K562 (cell line): ENCODE results near the gene FCHO1. TPM values are rescaled to one million over a fixed set of nuclear protein-coding genes. Genes with fewer than 3 reads are reported as not detected.
A peak's percentile ranks its signal among the peaks of the same experiment; 100 is the strongest.

ENCODE experiments used
- ATAC-seq: fragments of 200-7000 bp; cut with Tn5 transposase; 3 replicates; pipeline ENCODE4 v1.9.1; 2020; ENCODE audit warnings: moderate library complexity
- BruUV-seq: library from RNA; stranded (reverse); fragments of 400-500 nt; replicated peaks from 2 replicates; lab custom pipeline; 2021; lab: Mats Ljungman, UMichigan
- CTCF ChIA-PET: fragments of 300-600 bp; formaldehyde crosslinking; extraction: SDS; loops from one replicate; lab custom pipeline; 2021; ENCODE audit warnings: low intra/inter-chr PET ratio; lab: Yijun Ruan, JAX
- POLR2A ChIA-PET: fragments of 300-600, 350-650 bp; sonication (Branson Sonifier 250); formaldehyde crosslinking; extraction: SDS; loops from one replicate; lab custom pipeline; 2021; ENCODE audit warnings: antibody characterized with exemption, inconsistent platforms; lab: Yijun Ruan, JAX
- DNase-seq, 4 experiments: peaks; one replicate each; pipeline versions ENCODE4 v3.0.0 to v3.0.0-alpha.2; 2011 to 2018; ENCODE audit warnings: low spot score in 3 of 4, mixed read lengths in 3 of 4; ENCODE audit errors: extremely low read depth in 1 of 4
- FAIRE-seq: peaks from 2 replicates; lab custom pipeline; 2011; peaks lifted over from hg19 to GRCh38; lab: Jason Lieb, UNC
- H2AFZ ChIP-seq: 2 replicates; pipeline ENCODE4 v1.6.0; 2011; ENCODE audit warnings: low read depth, low read length, control low read depth, inconsistent platforms
- H3K27ac ChIP-seq: fragments of 200-600 bp; 3 replicates; pipeline ENCODE4 v1.8.0; 2011; ENCODE audit warnings: low read depth, mild to moderate bottlenecking, control low read depth, inconsistent platforms, low read length, moderate library complexity, mixed read lengths; ENCODE audit errors: extremely low read depth
- H3K27me3 ChIP-seq, 2 experiments: fragments of 300-600 bp in 1 of 2; 2 replicates in 1 of 2; 3 replicates in 1 of 2; pipeline versions ENCODE4 v1.6.0 to v1.8.0; 2011; ENCODE audit warnings: inconsistent platforms in 2 of 2, low read length in 2 of 2, mild to moderate bottlenecking in 1 of 2, mixed read lengths in 1 of 2, moderate library complexity in 1 of 2; ENCODE audit not compliant: control insufficient read depth in 2 of 2, insufficient read depth in 2 of 2
- H3K36me3 ChIP-seq: fragments of 300-600 bp; 3 replicates; pipeline ENCODE4 v1.8.0; 2011; ENCODE audit warnings: mild to moderate bottlenecking, low read length, inconsistent platforms; ENCODE audit not compliant: control insufficient read depth, insufficient read depth
- H3K4me1 ChIP-seq, 2 experiments: fragments of 200-600 bp in 1 of 2; replicated peaks in 1 of 2; 2 replicates in 1 of 2; 3 replicates in 1 of 2; pipeline versions ENCODE4 v1.5.1 to v1.8.0; 2011; ENCODE audit warnings: inconsistent platforms in 2 of 2, low read length in 2 of 2, mild to moderate bottlenecking in 1 of 2, mixed read lengths in 1 of 2, moderate library complexity in 1 of 2; ENCODE audit not compliant: control insufficient read depth in 2 of 2, insufficient read depth in 2 of 2
- H3K4me2 ChIP-seq: 2 replicates; pipeline ENCODE4 v1.6.1; 2011; ENCODE audit warnings: low read length, control low read depth, inconsistent platforms, mixed read lengths; ENCODE audit not compliant: insufficient read depth
- H3K4me3 ChIP-seq: fragments of 200-600 bp; sonication (generic), shearing (Covaris generic); 2 replicates; pipeline ENCODE4 v1.5.1; 2016; ENCODE audit warnings: control low read depth, inconsistent platforms
- H3K79me2 ChIP-seq: fragments of 200-600 bp; 3 replicates; pipeline ENCODE4 v1.8.0; 2011; ENCODE audit warnings: low read length, inconsistent platforms; ENCODE audit not compliant: control insufficient read depth, insufficient read depth
- H3K9ac ChIP-seq, 2 experiments: 2 replicates each; pipeline versions ENCODE4 v1.6.0 to v1.6.1; 2011; ENCODE audit warnings: low read depth in 2 of 2, low read length in 2 of 2, control low read depth in 1 of 2, inconsistent platforms in 1 of 2, mild to moderate bottlenecking in 1 of 2, mixed read lengths in 1 of 2; ENCODE audit not compliant: insufficient read depth in 1 of 2
- H3K9me1 ChIP-seq: one replicate; pipeline ENCODE4 v1.6.0; 2011; ENCODE audit warnings: inconsistent platforms, mild to moderate bottlenecking, low read length, moderate library complexity; ENCODE audit not compliant: control insufficient read depth, insufficient read depth
- H3K9me3 ChIP-seq: replicated peaks from 2 replicates; pipeline ENCODE4 v1.5.1; 2011; ENCODE audit warnings: low read depth, low read length, inconsistent platforms; ENCODE audit not compliant: control insufficient read depth, insufficient read depth
- H4K20me1 ChIP-seq: replicated peaks from 2 replicates; pipeline ENCODE4 v1.6.1; 2011; ENCODE audit warnings: low read length, inconsistent platforms, mixed read lengths; ENCODE audit not compliant: control insufficient read depth, insufficient read depth
- BCOR ChIP-seq: fragments of 450-650 bp; IDR thresholded peaks from 2 replicates; pipeline ENCODE4 v1.6.1; 2016
- ELF2 ChIP-seq: fragments of 250-450 bp; sonication (Bioruptor Pico); IDR thresholded peaks from 2 replicates; pipeline ENCODE4 v1.5.0; 2021; ENCODE audit warnings: mild to moderate bottlenecking
- FIP1L1 ChIP-seq: fragments of 200-400 bp; formaldehyde crosslinking; IDR thresholded peaks from 2 replicates; pipeline ENCODE4 v1.6.1; 2018; ENCODE audit warnings: mild to moderate bottlenecking, low read depth, low read length; ENCODE audit not compliant: poor library complexity, severe bottlenecking
- HINFP ChIP-seq: fragments of 450-650 bp; conservative IDR thresholded peaks from 2 replicates; pipeline ENCODE4 v1.6.1; 2016; ENCODE audit warnings: missing genetic modification characterization, low read depth, mild to moderate bottlenecking, control low read depth, missing compliant biosample characterization
- MAX ChIP-seq: sonication (generic); formaldehyde crosslinking; IDR thresholded peaks from 2 replicates; pipeline ENCODE4 v1.9.0; 2022; ENCODE audit warnings: mild to moderate bottlenecking, missing genetic modification reagents
- NFIX ChIP-seq: fragments of 250-450 bp; sonication (Bioruptor Pico); IDR thresholded peaks from 2 replicates; pipeline ENCODE4 v1.4.0; 2020; ENCODE audit warnings: low read depth, mild to moderate bottlenecking, moderate library complexity
- NONO ChIP-seq, 2 experiments: fragments of 200-400 bp in 1 of 2; fragments of 450-650 bp in 1 of 2; formaldehyde crosslinking in 1 of 2; IDR thresholded peaks; 2 replicates each; pipeline ENCODE4 v1.6.1; 2017; ENCODE audit warnings: low read depth in 2 of 2, mild to moderate bottlenecking in 2 of 2, moderate library complexity in 2 of 2, low read length in 1 of 2
- NRF1 ChIP-seq, 2 experiments: fragments of 450-650 bp; IDR thresholded peaks in 1 of 2; conservative IDR thresholded peaks in 1 of 2; 2 replicates each; pipeline ENCODE4 v1.6.1; 2014; ENCODE audit warnings: mild to moderate bottlenecking in 2 of 2
- SAFB2 ChIP-seq: fragments of 200-400 bp; formaldehyde crosslinking; IDR thresholded peaks from 2 replicates; pipeline ENCODE4 v1.6.1; 2018; ENCODE audit warnings: borderline replicate concordance, low read length, low read depth, moderate library complexity; ENCODE audit not compliant: severe bottlenecking
- SP2 ChIP-seq: IDR thresholded peaks from 2 replicates; pipeline ENCODE4 v1.6.1; 2011; ENCODE audit warnings: mild to moderate bottlenecking, low read depth, low read length, moderate library complexity; ENCODE audit not compliant: poor library complexity, severe bottlenecking; ENCODE audit errors: extremely low read depth
- TAF1 ChIP-seq: IDR thresholded peaks from 2 replicates; pipeline ENCODE4 v1.6.1; 2011; ENCODE audit warnings: mild to moderate bottlenecking, low read length, moderate library complexity; ENCODE audit not compliant: insufficient read depth, control insufficient read depth, severe bottlenecking; ENCODE audit errors: extremely low read depth
- TBP ChIP-seq: optimal IDR thresholded peaks from 2 replicates; pipeline ENCODE3; 2011; ENCODE audit warnings: low read depth, low read length, improper control_type of control experiment
- ZFP91 ChIP-seq: sonication (generic); formaldehyde crosslinking; IDR thresholded peaks from 2 replicates; pipeline ENCODE4 v1.8.0; 2022; ENCODE audit warnings: mild to moderate bottlenecking, missing genetic modification reagents
- ZNF217 ChIP-seq: sonication (generic); formaldehyde crosslinking; IDR thresholded peaks from 2 replicates; pipeline ENCODE4 v1.8.0; 2022; ENCODE audit warnings: mild to moderate bottlenecking, missing genetic modification reagents
- ZNF280B ChIP-seq: fragments of 250-450 bp; sonication (Bioruptor Pico); IDR thresholded peaks from 2 replicates; pipeline ENCODE4 v1.5.1; 2021; ENCODE audit warnings: mild to moderate bottlenecking
- ZNF764 ChIP-seq: fragments of 250-450 bp; sonication (Bioruptor Pico); IDR thresholded peaks from 2 replicates; pipeline ENCODE4 v1.4.0; 2020; ENCODE audit warnings: low read depth, mild to moderate bottlenecking, moderate library complexity
- WGBS: fragments of 100-300 bp; shearing (Covaris generic); methylation state at CpG from one replicate; pipeline ENCODE4 v1.1.6; 2016; ENCODE audit warnings: low coverage, mixed read lengths; ENCODE audit not compliant: insufficient coverage; ENCODE audit errors: missing lambda C conversion rate; 5-methylcytosine and 5-hydroxymethylcytosine counted together
- in situ Hi-C: fragments of 300-500 bp; cut with MboI; formaldehyde crosslinking; loops from 4 replicates; pipeline ENCODE4 v1.15.0; 2018; ENCODE audit warnings: inconsistent platforms, mixed read lengths
- intact Hi-C: fragments of 100-400 bp; cut with micrococcal nuclease; formaldehyde crosslinking; loops from 2 replicates; pipeline ENCODE4 v1.14.2; 2022
- polyA plus RNA-seq, 8 experiments: library from polyadenylated mRNA; depleted of rRNA in 4 of 8; stranded (reverse) in 5 of 8; unstranded in 3 of 8; fragments of >200 nt; fragmentation: Nextera tagmentation in 2 of 8; fragmentation: Illumina TruSeq in 1 of 8; extraction: Ambion mirVana in 2 of 8; extraction: Trizol in 1 of 8; gene quantifications; 2 replicates each; pipeline versions ENCODE4 v1.2.1 to v1.2.3, GENCODE V29; 2011 to 2014; ENCODE audit warnings: inconsistent platforms in 1 of 8, missing spikeins in 1 of 8
- total RNA-seq, 7 experiments: library from RNA; depleted of rRNA in 6 of 7; stranded (reverse); fragments of >200 nt in 6 of 7; fragmentation: Illumina TruSeq in 2 of 7; extraction: Trizol in 2 of 7; gene quantifications; 2 replicates each; pipeline versions ENCODE4 v1.2.1 to v1.2.3, GENCODE V29; 2011 to 2021; ENCODE audit warnings: low replicate concordance in 1 of 7

Gene FCHO1
- total and polyA plus RNA-seq, 9 of the 15 experiments (the other 6 are each of a cell fraction or from before 2014, with no cell fraction given) = 0.21 to 58.9 (median 18.3) TPM

- in situ Hi-C loops = no loop called here
- BruUV-seq = no TSS peak
- Histone ChIP-seq H3K4me1 (peaks cover 4 to 34% of the 10 kb centered on the region in 2 experiments; a peak in 3 of 5 replicates), H4K20me1 (peaks cover 5% of the 10 kb centered on the region; the same call in 1 of the 2 replicates), H3K9me3 (no peaks in the 10 kb centered on the region), H3K4me3 (peak overlapping the region; percentile 42), H3K27me3 (peaks cover 2 to 12% of the 10 kb centered on the region in 2 experiments; a peak in 3 of 5 replicates), H2AFZ (peak overlapping the region; percentile 96), H3K27ac (no peak overlapping the region; the same call in 2 of the 3 replicates), H3K9ac (peak overlapping the region in 1 of 2 experiments; percentile 89; a peak in 2 of 4 replicates), H3K9me1 (no peaks in the 10 kb centered on the region), H3K36me3 (no peaks in the 10 kb centered on the region), H3K4me2 (peak overlapping the region; percentile 93), H3K79me2 (no peaks in the 10 kb centered on the region)
- ATAC-seq = peak; percentile 45
- peak; percentile 50 to 88 (median 76) for DNase-seq
- WGBS = 9% methylated on average over 27 of the region's 29 CpGs
- CTCF ChIA-PET = no interaction called here
- intact Hi-C loops = no loop called here
- POLR2A ChIA-PET = interaction anchor here (0.6 to 1.4 kb wide), 3 partner anchors 8 to 29 kb away, joined by 3 to 4 read pairs (median 3); no protein-coding TSS in a partner anchor
- FAIRE-seq = peak; percentile 62
- TF ChIP-seq TAF1 = no peak
- TF ChIP-seq ZFP91 (CRISPR knock-in tag) = no peak
- no peak for TF ChIP-seq ZNF764 (CRISPR knock-in tag)
- peak; percentile 85 for TF ChIP-seq MAX (CRISPR knock-in tag)
- no peak for TF ChIP-seq NFIX (CRISPR knock-in tag)
- TF ChIP-seq BCOR = peak; percentile 56; the same call in 1 of the 2 replicates
- TF ChIP-seq NRF1 (conservative IDR thresholded peaks at IDR 0.05 in 1 of 2, IDR thresholded peaks at IDR 0.05 in 1 of 2) = peak; percentile 72 to 79
- no peak for TF ChIP-seq HINFP
- TF ChIP-seq SAFB2 = no peak
- no peak for TF ChIP-seq TBP
- no peak for TF ChIP-seq ELF2 (CRISPR knock-in tag)
- TF ChIP-seq NONO (IDR thresholded peaks at IDR 0.05; ENCODE audit: low read depth in 2 of 2, low read length in 1 of 2) = no peak
- no peak for TF ChIP-seq ZNF217 (CRISPR knock-in tag)
- no peak for TF ChIP-seq SP2
- TF ChIP-seq FIP1L1 = no peak
- no peak for TF ChIP-seq ZNF280B (CRISPR knock-in tag)
Measured at GRCh38 chr19:17829855-17830566, 78.7 kb downstream of the FCHO1 start.
